HG03025 (cell line): ENCODE results near the gene OARD1.

Experiments used
- ATAC-seq: cut with Tn5 transposase; IDR thresholded peaks from one replicate; pipeline ENCODE4 v1.9.1; 2021; ENCODE audit warnings: mild to moderate bottlenecking, moderate library complexity; ENCODE audit not compliant: unreplicated experiment, low FRiP score

The OARD1 gene

GRCh38 chr6:41075651-41076626 lies 3.8 kb upstream of the OARD1 start:
- no peak for ATAC-seq

- no peak for ATAC-seq
Measured at GRCh38 chr6:41074692-41075436, 2.7 kb upstream of the OARD1 start.

- ATAC-seq = no peak
Measured at GRCh38 chr6:41073968-41074691, 2.0 kb upstream of the OARD1 start.

- peak; percentile 22 for ATAC-seq
Measured at GRCh38 chr6:41073203-41073967, 1.2 kb upstream of the OARD1 start.

GRCh38 chr6:41072836-41073202 lies 663 bp upstream of the OARD1 start, which contains the start of gene NFYA:
NFYA (plus strand) TSS chr6:41072974; CDS start chr6:41079090, 6,116 bp downstream.
- peak; percentile 54 for ATAC-seq

GRCh38 chr6:41071501-41071922 lies 644 bp downstream of the OARD1 start:
- ATAC-seq = peak; percentile 27

GRCh38 chr6:41066867-41067304 lies 5.3 kb downstream of the OARD1 start:
- no peak for ATAC-seq

GRCh38 chr6:41065550-41066026 lies 6.6 kb downstream of the OARD1 start:
- no peak for ATAC-seq

- ATAC-seq = no peak
Measured at GRCh38 chr6:41064841-41065240, 7.3 kb downstream of the OARD1 start.

GRCh38 chr6:41063884-41064285 lies 8.3 kb downstream of the OARD1 start:
- ATAC-seq = no peak

- no peak for ATAC-seq
Measured at GRCh38 chr6:41062056-41062455, 10.1 kb downstream of the OARD1 start.

GRCh38 chr6:41061196-41061726 lies 10.9 kb downstream of the OARD1 start:
- no peak for ATAC-seq

GRCh38 chr6:41059556-41059955 lies 12.6 kb downstream of the OARD1 start:
- no peak for ATAC-seq

GRCh38 chr6:41058783-41059181 lies 13.4 kb downstream of the OARD1 start:
- no peak for ATAC-seq

GRCh38 chr6:41056768-41057490 lies 15.2 kb downstream of the OARD1 start:
- ATAC-seq = no peak

GRCh38 chr6:41055149-41055548 lies 17.0 kb downstream of the OARD1 start:
- ATAC-seq = no peak

- no peak for ATAC-seq
Measured at GRCh38 chr6:41054511-41054910, 17.6 kb downstream of the OARD1 start.

- no peak for ATAC-seq
Measured at GRCh38 chr6:41053041-41053440, 19.1 kb downstream of the OARD1 start, which contains the start of gene APOBEC2. APOBEC2 (plus strand) TSS chr6:41053202; CDS start chr6:41053348, 146 bp downstream.

- ATAC-seq = no peak
Measured at GRCh38 chr6:41051873-41052272, 20.3 kb downstream of the OARD1 start.
